ENCODE results near the gene JAGN1. TPM values are rescaled to one million over a fixed set of nuclear protein-coding genes. Genes with fewer than 3 reads are reported as not detected.
A peak's percentile ranks its signal among the peaks of the same experiment; 100 is the strongest.
"Not testable (repeated sequence)": the region's sequence is repeated elsewhere in the genome, so short reads cannot be mapped to it uniquely, and the experiment has no call there.

JAGN1 gene
- 24.0 TPM for total RNA-seq

DNA sequence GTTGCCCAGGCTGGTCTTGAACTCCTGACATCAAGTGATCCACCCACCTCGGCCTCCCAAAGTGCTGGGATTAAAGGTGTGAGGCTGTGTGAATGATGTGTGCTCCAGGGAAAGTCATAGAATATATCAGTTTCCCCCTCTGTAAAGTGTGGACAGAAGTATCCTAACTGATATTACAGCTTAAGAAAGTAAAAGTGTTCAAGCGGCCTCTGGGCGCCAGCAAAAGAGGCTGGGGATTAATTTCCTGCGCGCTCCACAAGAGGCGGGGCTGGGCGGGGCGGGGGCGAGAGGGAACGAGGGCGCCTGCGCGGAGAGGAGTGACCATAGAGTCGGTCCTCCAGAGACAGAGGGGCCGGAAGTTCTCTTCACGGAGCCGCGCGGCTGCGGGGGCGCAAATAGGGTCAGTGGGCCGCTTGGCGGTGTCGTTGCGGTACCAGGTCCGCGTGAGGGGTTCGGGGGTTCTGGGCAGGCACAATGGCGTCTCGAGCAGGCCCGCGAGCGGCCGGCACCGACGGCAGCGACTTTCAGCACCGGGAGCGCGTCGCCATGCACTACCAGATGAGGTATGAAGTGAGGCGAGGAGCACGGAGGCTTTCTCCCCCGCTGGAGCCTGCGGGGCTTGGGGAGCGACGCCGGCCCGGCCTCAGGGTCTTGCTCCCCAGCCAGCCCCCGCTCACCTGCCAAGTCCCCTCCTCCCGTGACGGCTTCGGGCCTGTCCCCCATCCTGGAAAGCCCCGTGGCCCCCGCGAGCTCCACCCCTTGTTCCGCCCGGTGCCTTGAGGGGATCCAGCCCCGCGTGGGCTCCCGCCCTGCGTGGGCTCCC lies at the start of gene JAGN1:
JAGN1 (plus strand) TSS at position 362 of the 823 bp plus-strand sequence; CDS start at position 475, 113 bp downstream.
- DNase-seq: peak; percentile 97

DNA sequence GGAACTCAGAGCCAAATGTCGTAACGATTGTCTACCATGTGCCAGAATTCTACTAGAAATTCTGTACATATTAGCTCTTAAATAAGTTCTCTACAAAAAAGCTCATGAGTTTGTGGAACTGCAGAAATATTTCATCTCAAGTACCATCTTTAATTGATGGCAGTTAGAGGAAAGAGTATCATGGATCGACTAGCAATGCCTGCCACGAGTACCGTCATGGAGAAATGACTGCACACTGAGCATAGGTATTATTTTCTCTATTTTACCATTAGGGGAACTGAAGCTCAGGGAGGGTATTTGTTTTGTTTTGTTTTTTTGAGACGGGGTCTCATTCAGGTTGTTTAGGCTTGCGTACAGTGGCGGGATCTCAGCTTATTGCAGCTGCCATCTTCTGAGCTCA lies 49.4 kb upstream of the JAGN1 start:
- DNase-seq: no peak

DNA sequence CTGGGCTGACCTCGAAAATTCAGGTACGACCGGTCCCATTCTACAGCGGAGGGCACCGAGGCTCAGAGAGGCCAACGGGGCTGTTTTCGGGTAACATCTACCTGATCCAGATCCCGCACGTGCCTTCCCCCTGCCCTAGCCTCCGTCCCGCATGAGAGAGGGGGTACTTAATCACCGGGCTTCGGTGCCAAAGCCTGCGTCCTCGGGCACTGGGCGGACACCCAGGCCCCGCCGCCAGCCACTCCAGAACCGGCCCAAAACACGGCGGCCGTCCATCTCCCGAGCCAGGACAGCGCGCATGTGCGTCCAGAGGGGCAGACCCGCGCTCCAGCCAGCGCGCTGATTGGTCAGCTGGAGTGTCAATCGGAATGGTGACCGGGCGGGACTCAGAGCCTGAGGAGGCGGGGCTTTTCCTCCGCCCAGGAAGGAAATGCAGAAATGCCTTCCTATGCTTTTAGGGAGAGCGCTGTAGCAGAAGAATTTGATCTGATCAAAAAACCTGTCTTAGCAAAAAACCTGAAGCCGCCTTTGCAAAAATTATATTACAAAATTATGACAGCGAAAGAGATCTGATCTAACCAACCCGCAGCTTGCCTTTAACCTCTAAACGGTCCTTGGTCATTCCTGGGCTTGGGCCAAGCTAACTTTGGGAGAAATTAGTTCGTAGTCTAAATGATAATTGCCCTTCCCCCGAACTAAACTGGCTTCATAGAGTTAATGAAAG lies 46.5 kb upstream of the JAGN1 start, which contains the start of gene RPUSD3:
RPUSD3 (minus strand) TSS at position 294 of the 724 bp plus-strand sequence; CDS start at position 276, 18 bp downstream.
- peak; percentile 99 for DNase-seq

DNA sequence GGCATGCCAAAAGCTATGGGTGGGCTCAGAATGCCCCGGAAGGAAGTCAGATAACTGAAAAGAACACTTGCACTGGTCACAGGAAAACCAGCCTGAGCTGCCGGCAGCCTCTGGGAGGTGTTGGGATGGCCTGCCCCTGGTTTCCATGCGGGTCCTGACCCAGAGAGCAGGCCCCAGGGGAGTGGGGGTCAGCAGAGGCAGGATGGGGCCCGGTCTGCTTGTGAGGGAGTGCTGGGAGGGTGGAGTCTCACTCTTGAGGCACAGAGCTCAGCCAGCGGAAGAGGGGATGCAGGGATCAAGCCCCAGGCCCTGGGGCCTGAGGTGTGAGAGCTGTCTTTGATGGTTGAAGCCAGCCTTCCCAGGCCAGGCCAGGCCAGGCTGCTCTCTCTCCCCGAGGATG lies 44.2 kb upstream of the JAGN1 start:
- DNase-seq: no peak

DNA sequence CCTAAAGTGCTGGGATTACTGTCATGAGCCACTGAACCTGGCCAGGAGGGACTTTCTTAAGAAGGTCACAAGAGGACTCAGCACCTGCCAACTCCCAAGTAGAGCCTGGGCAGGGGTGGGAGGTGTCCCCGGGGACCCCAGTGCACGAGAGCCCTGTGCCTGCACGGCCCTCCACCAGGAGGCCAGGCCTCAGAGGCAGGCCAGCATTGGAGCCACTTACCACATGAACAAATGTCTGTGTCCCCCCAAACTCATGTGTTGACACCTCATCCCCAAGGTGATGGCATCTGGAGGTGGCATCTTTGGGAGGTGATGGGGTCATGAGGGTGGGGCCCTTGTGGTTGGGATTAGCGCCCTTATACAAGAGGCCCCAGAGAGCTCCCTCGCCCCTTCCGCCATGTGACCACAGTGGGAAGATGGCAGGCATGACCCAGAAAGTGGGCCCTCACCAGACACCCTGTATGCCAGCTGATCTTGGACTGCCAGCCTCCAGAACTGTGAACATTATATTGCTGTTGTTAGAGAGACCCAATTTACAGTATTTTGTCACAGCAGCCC lies 43.4 kb upstream of the JAGN1 start:
- DNase-seq: no peak

DNA sequence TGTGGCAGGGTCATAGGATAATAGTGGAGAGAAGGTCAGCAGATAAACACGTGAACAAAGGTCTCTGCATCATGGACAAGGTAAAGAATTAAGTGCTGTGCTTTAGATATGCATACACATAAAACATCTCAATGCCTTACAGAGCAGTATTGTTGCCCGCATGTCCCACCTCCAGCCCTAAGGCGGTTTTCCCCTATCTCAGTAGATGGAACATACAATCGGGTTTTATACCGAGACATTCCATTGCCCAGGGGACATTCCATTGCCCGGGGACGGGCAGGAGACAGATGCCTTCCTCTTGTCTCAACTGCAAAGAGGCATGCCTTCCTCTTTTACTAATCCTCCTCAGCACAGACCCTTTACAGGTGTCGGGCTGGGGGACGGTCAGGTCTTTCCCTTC lies 42.5 kb upstream of the JAGN1 start:
- DNase-seq: not testable (repeated sequence)

DNA sequence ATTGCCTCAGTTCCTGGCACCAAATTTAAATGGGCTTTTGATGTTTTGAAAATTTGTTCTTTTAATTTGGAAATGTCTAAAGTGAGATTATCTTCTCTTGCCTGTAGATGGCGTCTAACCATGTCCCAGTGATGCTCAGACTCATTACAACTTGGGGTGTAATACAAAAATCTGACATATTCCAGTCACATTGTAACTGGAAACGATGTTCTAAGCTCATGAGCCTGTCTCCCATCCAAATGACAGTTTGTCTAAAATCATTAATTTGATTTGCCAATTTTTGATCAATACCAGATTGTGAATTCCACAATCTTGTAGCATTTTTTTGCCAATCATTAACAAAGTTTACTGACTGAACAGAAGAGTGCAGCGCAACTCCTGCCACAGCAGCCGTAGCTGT lies 41.5 kb upstream of the JAGN1 start:
- peak; percentile 45 for DNase-seq

DNA sequence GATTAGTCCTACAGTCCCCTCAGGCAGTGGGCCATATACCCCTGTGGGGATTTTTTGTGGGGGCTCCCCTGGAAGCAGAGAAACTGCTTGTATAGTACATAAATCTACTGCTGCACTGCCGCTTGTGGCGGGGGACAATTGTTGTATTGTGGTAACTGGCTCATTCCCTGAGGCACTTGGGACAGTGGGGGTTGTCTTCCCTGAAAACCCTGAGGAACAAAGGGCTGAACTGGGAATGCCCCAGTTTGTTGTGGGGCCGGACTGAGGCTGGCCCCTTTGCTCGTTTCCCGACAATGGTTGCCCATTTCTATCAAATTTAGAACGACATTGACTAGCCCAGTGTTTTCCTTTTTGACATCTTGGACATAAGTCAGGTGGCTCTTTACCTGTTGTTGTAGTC lies 39.0 kb upstream of the JAGN1 start:
- not testable (repeated sequence) for DNase-seq

DNA sequence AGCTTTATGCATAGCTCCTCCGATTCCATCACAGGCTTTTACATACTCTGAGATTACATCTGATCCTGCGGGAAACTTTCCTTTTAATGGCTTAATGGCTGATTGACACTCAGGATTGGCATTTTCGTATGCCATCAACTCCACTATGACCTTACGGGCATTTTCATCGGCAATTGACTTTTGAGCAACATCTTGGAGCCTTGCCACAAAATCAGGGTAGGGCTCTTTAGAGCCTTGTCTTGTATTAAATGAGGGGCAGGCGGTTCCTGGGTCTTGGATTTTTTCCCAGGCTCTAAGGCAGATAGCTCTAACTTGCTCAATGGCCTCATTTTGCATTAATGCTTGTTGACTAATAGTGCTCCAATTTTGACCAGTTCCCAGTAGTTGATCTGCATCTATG lies 38.5 kb upstream of the JAGN1 start:
- not testable (repeated sequence) for DNase-seq

DNA sequence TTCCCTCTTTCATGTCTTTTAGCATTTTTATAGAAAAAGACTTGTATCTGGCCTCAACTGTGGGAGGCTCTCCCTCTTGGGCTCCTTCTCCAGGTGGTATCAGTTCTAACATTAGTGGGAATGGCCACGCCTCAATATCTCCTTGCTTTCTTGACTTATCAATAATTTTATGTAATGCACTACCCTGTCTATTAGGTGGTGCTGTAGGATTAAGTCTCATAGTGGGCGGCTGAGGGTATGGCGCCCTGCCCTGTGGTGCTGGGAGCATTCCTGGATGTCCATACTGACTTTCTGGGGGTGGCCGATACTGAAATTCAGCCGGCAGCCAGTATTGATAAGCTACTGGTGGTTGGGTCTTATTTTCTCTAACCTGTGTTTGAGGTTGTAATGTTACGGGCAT lies 37.9 kb upstream of the JAGN1 start:
- DNase-seq: no peak

DNA sequence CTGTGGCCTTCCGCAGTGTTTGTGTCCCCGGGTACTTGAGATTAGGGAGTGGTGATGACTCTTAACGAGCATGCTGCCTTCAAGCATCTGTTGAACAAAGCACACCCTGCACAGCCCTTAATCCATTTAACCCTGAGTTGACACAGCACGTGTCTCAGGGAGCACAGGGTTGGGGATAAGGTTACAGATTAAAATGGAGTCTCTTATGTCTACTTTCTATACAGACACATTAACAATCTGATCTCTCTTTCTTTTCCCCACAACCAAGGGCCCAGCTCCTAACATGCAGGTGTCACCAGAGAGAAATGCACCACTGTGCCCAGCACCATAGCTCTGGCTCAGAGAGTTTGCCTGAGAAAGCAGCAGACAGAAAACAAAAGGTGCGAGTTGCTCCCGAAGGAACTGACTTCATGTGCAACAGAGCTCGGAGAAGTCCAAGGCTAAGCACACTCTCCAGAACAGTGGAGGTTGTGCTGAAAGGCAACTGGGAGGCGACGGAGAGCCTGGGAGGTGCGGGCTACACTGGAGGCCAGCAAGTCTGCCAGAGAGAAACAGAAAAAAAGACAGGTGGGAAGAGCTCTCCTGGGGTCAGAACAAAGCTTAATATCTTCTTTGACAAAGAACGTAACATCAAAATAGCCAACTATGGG lies 36.0 kb upstream of the JAGN1 start:
- DNase-seq: peak; percentile 37

DNA sequence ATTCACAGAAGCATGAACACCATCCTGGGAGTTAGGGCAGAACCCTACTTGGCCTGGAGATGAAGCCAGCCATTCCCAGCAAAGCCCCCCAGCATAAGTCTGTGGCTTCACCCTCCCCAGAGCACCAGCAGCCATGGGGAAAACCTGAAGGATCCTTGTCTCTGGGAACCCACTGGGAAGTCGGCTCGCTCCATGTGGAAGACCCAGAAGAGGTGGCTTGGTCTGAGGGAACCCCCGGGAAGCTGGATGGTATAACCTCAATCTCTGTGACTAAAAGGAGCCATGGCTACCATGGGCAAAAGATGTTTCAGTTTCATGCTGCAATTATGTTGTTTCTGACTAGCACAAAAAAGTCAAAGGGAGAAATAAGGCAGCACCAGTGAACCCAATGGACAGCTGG lies 34.8 kb upstream of the JAGN1 start:
- DNase-seq: no peak

DNA sequence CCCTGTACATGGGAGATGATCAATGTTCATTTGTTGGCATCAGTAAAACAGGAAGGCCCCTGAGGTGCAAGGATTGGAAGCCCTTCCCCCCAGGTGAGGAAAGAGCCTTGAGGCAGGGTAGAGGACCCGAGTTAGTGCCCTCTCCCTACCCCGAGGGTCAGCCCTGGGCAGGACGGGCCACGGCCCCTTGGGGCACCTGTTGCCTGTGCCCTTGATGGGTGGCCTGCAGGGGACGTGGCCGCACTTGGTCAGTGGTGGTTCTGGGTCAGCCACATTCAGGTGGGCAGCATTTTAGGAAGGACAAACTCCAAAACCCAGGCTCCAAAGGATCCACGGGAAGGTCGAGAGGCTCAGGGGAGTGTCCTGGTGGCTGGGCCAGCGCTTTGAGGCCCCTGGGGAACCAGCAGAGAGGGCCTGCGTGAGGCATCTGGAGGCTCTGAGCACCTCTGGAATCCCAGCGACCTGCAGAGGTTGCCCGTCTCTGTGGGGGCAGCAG lies 30.8 kb upstream of the JAGN1 start:
- DNase-seq: no peak

DNA sequence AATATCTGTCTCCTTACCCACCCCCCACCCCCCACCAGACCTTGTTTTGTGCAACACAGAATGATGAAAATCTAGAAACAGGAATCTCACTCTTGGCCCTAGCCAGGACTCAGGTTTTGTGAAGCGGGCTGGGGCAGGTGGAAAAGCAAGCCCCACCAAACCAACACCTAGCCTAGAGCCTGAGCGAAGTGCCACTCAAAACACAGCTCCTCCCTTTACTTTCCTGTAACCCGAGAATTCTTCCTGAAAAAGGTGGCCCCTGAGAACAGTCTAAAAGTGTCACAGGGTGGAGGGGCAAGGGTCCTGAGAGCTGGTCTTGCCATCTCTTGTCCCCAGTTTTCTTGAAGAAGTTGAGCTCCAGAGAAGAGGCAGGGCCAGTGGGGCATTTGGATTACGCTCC lies 29.2 kb upstream of the JAGN1 start:
- no peak for DNase-seq

DNA sequence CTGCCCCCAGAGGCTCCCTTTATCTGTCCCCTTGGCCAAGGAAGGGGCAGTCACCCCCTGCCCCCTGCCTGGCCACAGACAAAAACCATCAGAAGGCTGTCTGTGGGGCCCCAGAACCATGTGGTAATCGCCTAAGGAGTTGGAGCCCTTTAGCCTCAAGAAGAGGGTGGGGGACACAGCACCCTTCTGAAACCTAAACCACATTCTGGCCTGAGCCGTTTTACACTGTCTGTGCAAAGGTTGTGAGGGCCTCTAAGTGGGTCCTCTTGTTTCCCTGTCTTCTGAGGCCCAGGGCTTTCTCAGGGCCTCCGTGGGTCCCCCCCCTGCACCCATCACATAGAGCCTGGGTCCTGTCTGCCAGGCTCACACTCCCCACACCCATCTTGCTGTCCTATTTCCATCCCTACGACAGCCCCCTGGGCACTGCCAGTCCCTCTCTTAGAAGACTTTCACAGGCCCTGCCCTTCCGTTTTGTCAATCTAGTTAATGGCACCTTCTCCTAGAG lies 28.7 kb upstream of the JAGN1 start:
- no peak for DNase-seq

DNA sequence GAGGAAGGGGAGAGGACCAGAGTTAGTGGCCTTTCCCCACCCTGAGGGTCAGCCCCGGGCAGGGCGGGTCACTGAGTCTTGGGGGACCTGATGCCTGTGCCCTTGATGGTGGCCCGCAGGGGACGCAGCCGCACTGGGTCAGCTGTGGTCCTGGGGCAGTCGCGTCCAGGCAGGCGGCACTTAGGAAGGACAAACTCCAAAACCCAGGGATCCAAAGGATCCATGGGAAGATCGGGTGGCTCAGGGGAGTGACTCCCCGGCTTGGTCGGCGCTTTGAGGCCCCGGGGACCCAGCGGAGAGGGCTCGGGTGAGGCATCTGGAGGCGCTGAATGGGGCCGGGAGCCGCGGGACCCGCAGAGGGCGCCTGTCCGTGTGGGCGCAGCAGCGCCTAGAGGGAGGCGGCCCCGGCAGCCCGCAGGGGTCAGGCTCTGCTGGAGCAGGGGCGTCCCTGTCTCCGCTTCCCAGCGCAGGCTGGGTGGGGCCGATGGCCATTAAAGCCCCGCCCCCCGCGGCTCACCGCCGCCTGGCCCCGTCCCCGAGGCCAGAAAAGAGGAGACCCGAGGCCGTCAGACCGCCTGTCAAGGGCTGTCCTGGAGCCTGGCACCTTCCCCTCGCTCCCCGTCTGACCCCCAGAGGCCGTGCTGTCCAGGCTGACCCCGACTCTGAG lies 27.9 kb upstream of the JAGN1 start:
- peak; percentile 62 for DNase-seq

DNA sequence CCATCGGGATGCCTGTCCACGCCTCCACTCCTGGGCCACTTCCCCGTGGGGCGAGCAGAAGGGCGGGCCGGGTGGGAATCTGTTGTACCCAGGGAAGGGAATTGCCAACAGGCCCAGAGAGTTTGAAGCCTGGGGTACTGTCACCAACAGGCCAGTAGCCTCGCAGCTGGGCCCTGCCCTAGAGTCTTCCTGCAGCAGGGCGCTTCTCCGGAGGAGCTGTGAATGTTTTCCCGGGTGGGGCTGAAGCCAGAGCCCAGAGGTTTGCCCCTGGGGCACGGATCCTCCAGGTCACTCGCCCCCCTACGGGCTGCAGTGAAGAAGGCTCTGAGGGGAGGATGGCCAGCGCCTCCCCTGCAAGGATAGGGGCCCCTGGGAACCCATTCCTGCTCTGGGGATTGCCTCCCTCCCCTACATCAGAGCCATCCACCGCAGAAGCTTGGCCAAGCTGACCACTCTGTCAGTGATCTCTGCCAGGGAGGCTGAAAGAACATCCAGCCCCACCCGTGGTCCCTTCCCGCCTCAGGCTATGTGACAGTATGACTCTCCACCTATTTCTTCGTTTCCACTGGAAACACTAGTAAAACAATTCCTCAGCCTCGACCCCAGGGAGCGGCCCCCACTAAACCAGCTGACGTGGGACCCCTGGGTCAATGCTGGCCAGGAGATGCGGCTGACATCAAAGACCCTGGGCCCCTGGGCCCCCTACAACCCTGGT lies 27.2 kb upstream of the JAGN1 start:
- DNase-seq: no peak

DNA sequence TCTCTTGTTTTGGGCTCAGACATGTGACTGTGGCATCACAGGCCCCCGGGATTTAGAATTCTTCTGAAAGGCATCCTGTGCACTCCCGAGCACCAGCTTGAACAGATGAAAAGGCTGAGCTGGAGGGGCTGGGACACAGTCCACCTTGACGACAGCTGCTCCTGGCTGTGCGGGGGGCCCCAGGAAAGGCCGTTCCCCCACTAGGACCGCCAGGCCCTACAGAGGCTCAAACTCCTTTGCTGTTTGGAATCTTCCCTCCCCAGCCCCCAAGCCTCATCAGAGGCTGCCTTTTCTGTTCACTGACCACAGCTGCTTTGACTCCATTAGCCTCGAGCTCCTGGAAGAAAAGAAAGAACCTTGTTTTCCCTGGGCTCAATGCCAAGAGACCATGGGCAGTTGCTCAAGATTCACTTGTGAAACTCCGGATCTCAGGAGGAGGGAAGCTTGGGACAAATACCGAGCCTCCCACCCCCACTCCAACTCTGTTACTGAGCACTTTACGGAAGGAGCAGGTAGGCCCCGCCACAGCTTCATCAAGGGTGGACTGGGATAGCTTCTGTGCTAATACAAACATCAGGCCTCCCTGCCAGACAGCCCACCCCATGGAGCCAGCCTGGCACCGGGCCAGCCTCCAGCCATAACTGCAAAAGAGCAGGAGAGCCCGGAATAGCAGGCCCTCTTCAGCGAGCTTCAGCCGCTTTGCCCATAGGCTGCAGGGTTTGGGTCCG lies 26.0 kb upstream of the JAGN1 start:
- DNase-seq: peak; percentile 92

DNA sequence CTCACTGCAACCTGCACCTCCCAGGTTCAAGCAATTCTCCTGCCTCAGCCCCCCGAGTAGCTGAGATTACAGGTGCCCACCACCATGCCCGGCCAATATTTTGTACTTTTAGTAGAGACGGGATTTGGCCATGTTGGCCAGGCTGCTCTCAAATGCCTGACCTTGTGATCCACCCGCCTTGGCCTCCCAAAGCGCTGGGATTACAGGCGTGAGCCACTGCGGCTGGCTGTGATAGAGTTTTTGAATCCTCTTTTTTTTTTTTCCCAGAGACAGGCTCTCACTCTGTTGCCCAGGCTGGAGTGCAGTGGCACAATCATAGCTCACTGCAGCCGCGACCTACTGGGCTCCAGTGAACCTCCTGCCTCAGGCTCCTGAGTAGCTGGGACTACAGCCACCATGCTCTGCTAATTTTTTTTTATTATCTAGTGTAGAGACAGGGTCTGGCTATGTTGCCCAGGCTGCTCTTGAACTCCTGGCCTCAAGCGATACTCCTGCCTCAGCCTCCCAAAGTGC lies 25.2 kb upstream of the JAGN1 start:
- DNase-seq: not testable (repeated sequence)

DNA sequence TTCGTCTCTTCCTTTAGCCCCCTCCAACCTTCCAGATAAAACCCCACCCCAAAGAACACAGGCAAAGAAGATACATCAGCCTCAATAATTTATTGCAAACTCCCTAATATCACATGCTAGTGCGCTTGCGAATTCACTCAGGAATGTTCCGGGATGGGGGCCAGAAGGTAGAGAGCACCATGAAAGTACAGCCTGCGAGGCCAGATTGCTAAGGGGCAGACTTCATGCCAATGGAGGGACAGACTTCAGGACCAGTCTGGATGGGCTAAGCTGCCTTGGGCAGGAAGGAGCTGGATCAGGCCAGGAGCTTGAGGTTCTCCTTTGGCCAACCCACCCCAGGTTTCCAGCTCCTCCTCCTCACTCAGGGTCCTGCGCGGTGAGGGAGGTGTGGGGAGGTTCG lies 23.8 kb upstream of the JAGN1 start:
- DNase-seq: no peak

Data from tongue (tissue), 2 donors.